HL-60/S4 (cell line): ENCODE results near the gene SPATA20.

Source experiments
- in situ Hi-C: fragments of 300-500 bp; cut with MboI; formaldehyde crosslinking; loops from 2 replicates; pipeline ENCODE4 v1.14.3; 2022; ENCODE audit warnings: low sequenced_read_pairs

The SPATA20 gene

GRCh38 chr17:50556803-50557202 lies 9.8 kb downstream of the SPATA20 start:
- in situ Hi-C loops, result no loop called here

- in situ Hi-C loops, result no loop called here
These were observed 10.7 kb downstream of the SPATA20 start for GRCh38 chr17:50557630-50558029.

GRCh38 chr17:50558091-50558490 lies 11.1 kb downstream of the SPATA20 start:
- in situ Hi-C loops, result no loop called here

GRCh38 chr17:50558581-50558940 lies 11.6 kb downstream of the SPATA20 start:
- in situ Hi-C loops, result no loop called here

GRCh38 chr17:50558941-50559614 lies 12.1 kb downstream of the SPATA20 start:
- in situ Hi-C loops, result no loop called here

- in situ Hi-C loops, result no loop called here
These were observed 12.8 kb downstream of the SPATA20 start for GRCh38 chr17:50559674-50560184.

- in situ Hi-C loops, result no loop called here
These were observed 13.3 kb downstream of the SPATA20 start, which contains the start of gene CACNA1G for GRCh38 chr17:50560185-50560824. CACNA1G (plus strand) TSS chr17:50560715; CDS start chr17:50561460, 745 bp downstream.

- in situ Hi-C loops, result no loop called here
These were observed 14.2 kb downstream of the SPATA20 start for GRCh38 chr17:50560931-50561745.

- in situ Hi-C loops, result no loop called here
These were observed 14.8 kb downstream of the SPATA20 start for GRCh38 chr17:50561746-50562141.

GRCh38 chr17:50562242-50563091 lies 15.5 kb downstream of the SPATA20 start:
- in situ Hi-C loops, result no loop called here

GRCh38 chr17:50563092-50563511 lies 16.1 kb downstream of the SPATA20 start:
- in situ Hi-C loops, result no loop called here

GRCh38 chr17:50564916-50565315 lies 17.9 kb downstream of the SPATA20 start:
- in situ Hi-C loops, result no loop called here

GRCh38 chr17:50565402-50566350 lies 18.7 kb downstream of the SPATA20 start:
- in situ Hi-C loops, result no loop called here

- in situ Hi-C loops, result no loop called here
These were observed 19.9 kb downstream of the SPATA20 start for GRCh38 chr17:50566886-50567285.

- in situ Hi-C loops, result no loop called here
These were observed 21.7 kb downstream of the SPATA20 start for GRCh38 chr17:50568659-50569058.

- in situ Hi-C loops, result no loop called here
These were observed 22.6 kb downstream of the SPATA20 start for GRCh38 chr17:50569592-50569991.

- in situ Hi-C loops, result no loop called here
These were observed 23.1 kb downstream of the SPATA20 start for GRCh38 chr17:50570032-50570431.

GRCh38 chr17:50570528-50570927 lies 23.6 kb downstream of the SPATA20 start:
- in situ Hi-C loops, result no loop called here

GRCh38 chr17:50571681-50572080 lies 24.7 kb downstream of the SPATA20 start:
- in situ Hi-C loops, result no loop called here
